Posterior cingulate gyrus (tissue), 11 donors: ENCODE measurements around the gene EVL.

ENCODE experiments used
- DNase-seq, 10 donors: peaks; one replicate each; pipeline versions ENCODE4 v3.0.0 to v3.0.0-alpha.2; 2020 to 2021; ENCODE audit warnings: mixed read lengths in 3 of 10
- intact Hi-C: fragments of 100-400 bp; cut with DNase I; formaldehyde crosslinking; loops from one replicate; pipeline ENCODE4 v1.15.1; 2023

EVL gene

DNA sequence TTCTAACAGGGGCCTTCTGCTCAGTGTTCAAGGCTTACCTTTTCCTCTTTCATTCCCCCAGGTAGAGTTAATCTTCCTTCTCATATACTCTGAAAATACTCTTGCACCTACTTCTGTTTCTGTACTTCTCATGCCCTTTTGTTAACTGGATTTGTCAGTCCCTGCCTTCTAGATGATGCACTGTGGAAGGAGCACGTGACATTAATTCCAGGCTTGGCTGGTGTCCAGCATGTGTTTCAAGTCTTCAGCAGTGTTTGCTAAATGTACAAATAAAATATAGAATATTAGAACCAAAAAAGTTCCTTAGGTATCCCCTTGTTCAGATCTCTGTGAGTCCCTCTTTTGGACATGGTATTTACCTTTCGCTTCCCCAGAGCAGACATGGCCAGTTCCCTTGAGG is 27.9 kb upstream of the EVL start:
- no peak for DNase-seq
- intact Hi-C loops = no loop called here

DNA sequence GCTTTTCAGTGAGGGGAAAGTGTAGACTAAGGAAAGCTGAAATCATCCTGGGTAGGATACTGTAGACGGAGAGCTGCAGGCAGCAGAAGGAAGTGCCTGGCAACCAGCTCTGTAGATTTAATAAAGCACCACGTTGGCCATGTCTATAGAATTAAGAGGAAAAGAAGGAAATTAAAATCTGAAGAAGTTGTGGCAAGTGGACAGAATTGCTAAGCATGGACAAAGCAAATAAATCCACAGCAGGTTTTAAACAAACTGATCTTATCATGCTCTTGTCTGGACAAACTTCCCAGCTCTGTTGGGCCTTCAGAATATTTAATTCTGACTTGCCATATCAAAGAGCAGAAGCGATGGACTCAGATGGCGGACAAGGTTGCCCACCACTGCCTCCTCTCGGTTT is 27.2 kb upstream of the EVL start:
- intact Hi-C loops = no loop called here
- no peak for DNase-seq

DNA sequence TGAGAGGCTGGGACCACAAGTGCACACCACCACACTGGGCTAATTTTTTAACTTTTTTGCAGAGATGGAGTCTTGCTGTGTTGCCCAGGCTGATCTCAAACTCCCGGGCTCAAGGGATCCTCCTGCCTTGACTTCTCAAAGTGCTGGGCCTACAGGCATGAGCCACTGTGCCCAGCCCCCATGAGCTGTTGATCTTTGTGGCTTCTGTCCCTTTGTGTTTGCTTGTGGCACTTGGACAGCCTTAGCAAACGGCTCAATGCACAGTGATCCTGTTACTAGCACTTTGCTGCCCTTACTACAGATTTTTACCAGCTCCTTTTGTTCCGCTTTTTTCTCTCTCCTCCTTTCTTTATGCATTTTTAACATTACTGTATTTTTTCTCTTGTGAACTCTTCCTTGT is 25.3 kb upstream of the EVL start:
- intact Hi-C loops = no loop called here
- DNase-seq = no peak

DNA sequence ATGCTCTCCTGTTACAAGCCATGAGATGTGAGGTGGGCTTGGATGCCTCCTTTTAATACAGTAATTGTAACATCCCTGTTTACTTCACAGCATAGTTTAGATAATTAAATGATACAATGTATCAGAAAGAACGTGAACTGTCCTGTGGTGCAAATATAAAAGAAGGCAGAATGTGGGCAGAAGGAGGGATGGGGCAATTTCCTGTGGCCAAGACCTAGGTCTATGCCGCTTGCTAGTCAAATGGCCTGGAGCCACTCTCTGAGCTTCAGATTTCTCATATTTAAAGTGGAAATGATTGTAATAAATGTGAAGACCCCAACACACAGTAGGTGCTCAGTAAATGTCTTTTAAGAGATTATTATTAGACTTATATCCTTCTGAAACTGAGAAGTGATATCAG is 24.0 kb upstream of the EVL start:
- intact Hi-C loops = no loop called here
- DNase-seq = no peak

DNA sequence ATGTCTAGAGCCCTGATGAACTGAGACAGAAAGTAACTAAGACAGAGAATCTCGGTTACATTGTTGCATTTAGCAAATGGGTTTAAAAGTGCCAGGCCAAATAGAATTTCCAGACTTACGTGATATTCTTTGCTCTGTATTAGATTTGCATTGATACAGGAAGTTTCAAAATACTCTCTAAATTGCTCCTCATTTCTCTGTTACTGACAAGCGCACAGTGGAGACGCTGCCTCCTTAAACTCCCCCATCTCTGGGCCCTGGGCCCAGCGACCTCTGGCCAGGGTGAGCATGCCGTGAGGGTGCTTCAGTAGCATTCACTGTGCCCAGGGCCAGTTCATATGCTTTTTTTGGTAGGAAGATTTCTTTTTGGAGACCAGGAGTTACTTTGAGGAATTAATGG is 22.9 kb upstream of the EVL start:
- intact Hi-C loops = no loop called here

DNA sequence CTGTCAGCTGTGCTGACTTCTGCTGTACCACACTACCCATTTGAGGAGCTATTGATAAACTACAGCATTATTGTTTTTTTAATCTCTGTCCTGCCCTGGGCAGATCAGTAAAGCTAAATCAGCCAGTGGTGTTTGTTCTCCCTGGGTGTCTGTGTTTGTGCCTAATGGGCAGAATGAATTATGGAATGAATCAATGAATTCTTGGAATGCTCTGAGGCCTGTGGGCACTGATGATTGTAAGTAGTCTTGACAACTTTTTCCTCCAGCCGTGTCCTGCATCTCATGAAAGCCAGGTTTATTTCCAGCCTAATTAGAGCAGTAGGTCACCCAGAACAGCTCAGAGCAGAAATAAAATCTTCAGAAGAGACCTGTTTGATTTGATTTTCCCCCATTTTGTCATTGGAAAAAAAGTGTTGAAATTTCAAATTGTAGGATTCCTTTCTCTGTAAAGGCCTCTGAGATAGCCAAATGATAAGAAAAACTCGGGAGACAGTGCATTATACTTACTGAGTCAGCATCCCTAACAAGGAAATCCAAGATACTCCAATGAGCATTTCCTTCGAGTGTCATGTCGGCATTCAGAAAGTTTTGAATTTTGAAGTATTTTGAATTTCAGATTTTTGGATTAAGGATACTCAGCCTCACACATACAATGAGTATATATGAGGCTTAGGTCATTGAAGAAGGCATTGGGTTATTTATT is 19.4 kb upstream of the EVL start:
- intact Hi-C loops = no loop called here

More for the DNA sequence above, 22.9 kb upstream of the EVL start:
- no peak for DNase-seq

DNA sequence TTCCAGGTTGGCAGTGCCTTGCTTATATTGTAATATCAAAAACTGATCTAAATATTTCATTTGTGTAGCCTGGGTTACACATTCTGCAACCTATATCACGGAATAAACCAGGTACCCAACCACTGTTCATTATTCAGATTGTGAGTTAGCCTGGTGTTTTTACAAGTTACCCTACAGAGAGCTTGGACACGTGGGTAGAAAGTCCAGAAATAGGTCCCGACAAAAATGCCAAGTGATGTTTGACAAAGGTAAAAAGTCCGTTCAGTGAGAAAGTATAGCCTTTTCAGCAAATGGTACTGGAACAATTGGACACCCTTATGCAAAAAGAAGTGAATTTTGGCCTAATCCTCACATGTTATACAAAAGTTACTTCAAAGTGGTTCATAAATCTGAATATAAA is 17.6 kb upstream of the EVL start:
- intact Hi-C loops = no loop called here
- DNase-seq = no peak

More for the DNA sequence above, 19.4 kb upstream of the EVL start:
- DNase-seq = no peak

DNA sequence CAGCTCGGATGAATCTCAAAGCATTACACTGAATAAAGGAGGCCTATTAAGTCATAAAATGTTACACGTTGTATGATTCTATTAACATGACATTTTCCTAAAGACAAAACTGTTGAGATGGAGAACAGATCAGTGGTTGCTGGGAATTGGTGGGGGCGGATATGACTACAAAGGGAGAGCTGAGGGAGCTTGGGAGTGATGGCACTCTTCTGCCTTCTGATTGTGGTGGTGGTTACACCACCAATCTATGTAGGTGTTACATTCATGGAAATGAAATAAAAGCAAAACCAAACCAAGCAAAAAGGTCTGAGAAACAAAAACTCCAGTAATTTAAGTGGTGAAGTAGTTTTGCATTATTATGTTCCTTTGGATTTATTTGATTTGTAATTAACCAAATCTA is 16.4 kb upstream of the EVL start:
- intact Hi-C loops = no loop called here
- DNase-seq = no peak

DNA sequence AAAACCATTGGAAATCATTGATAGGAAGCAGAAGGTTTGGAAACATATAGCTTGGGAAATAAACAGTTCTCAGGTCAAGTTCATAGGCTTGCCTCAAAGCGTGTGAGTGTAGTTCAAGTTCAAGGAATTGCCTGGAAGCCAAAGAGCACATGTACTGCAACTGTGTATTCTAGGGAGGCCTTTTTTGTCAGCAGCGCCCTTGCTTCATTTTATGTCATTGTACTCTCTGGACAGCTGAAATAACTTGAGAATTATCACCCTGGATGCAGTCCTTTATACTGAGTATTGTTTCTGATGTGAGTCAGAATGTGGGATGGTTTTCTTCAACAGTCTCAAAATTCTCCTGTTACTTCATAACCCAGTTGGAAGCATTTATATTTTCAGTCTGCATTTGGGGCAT is 16.0 kb upstream of the EVL start:
- DNase-seq = no peak
- intact Hi-C loops = no loop called here

DNA sequence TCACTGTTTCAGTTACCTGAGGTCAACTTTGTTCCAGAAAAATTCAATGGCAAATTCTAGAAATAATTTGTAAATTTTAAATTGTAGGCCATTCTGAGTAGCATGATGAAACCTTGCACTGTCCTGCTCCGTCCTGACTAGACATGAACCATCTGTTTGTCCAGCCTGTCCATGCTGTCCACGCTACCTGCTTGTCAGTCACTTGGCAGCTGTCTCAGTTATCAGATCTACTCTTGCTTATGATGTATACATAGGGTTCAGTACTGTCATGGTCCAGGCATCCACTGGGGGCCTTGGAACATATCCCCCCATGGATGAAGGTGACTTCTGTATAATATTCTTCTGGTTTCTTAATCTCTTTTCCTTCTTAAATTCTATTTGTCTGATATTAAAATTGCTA is 14.1 kb upstream of the EVL start:
- intact Hi-C loops = no loop called here
- no peak for DNase-seq

DNA sequence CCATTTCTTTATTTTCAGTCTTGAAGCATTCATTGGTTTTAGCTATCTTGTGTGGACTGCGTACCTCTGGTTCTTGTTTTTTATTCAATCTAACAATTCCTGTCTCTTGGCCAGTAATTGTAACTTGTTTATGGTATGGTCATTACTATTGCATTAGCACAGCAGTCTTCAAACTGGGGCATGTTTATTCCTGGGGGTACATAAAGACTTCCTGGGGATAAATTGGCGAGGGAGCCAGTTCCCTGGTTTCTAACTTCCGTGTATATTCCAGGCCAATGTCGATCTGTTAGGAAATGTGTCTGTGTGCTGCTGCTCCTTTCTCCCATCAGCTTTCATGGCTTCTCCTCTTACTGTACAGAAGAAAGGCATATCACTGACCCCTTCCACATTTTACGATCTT is 13.7 kb upstream of the EVL start:
- intact Hi-C loops = no loop called here
- no peak for DNase-seq

DNA sequence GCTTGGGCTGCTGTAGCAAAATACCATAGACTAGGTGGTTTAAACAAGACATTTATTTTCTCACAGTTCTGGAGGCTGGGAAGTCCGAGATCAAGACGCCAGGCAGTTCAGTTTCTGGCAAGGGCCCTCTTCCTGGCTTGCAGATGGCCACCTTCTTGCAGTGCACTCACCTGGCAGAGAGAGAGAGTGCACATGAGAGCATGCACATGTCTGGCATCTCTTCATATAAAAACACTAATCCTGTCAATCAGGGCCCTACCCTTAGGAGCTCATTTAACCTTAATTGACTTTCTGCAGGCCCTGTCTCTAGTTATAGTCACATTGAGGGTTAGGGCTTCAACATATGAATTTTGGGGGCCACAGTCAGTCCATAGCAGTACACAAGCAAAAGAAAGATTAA is 12.4 kb upstream of the EVL start:
- no peak for DNase-seq
- intact Hi-C loops = no loop called here

DNA sequence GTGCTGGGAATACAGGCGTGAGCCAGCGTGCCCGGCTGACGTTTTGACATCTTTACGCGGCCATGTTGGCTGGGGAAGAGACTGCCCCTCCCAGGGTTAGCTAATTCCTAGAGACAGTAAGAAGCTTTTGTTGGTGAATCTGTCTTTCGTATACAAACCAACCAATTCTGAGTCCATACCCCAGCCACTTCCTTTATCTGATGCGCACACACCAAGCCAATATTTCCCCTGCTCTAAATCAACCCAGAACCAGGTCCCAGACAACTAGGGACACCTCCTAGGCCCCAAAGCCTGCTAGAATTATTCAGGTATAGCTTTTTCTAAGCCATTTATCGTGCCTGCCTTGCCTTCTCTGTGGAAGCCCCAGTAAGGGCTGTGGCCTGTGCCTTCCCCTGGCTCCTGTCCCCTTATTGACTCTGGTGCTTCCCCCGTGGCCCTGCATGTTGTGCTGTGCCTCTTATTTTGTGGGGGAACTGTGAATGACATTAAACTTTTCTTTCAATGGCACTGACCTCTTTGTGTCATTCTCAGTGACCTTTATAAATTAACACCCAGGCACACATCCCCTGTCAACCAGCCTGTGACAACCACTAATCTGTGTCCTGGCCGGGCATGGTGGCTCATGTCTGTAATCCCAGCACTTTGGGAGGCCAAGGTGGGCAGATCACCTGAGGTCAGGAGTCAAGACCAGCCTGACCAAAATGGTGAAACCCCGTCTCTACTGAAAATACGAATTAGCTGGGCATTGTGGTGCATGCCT is 10.7 kb upstream of the EVL start:
- no peak for DNase-seq
- intact Hi-C loops = no loop called here

DNA sequence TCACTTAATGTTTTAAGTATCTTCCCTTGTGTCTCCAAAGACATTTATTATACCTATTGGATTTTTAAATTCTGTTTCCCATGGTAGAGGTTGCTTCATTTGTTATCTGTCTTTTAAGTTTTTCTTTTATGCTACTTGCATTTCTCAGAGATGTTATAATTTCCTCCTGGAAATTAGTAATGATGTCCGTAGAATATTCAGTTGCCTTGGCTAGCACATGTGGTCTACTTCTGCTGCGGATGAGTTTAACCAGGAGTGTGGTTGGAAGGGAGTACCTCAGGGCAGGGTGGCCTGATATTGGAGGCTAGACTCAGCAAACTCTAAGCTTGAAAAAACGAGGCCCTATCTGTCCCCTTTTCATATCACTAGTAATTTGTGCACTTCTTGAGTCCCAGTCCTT is 8.8 kb upstream of the EVL start:
- intact Hi-C loops = no loop called here
- no peak for DNase-seq

DNA sequence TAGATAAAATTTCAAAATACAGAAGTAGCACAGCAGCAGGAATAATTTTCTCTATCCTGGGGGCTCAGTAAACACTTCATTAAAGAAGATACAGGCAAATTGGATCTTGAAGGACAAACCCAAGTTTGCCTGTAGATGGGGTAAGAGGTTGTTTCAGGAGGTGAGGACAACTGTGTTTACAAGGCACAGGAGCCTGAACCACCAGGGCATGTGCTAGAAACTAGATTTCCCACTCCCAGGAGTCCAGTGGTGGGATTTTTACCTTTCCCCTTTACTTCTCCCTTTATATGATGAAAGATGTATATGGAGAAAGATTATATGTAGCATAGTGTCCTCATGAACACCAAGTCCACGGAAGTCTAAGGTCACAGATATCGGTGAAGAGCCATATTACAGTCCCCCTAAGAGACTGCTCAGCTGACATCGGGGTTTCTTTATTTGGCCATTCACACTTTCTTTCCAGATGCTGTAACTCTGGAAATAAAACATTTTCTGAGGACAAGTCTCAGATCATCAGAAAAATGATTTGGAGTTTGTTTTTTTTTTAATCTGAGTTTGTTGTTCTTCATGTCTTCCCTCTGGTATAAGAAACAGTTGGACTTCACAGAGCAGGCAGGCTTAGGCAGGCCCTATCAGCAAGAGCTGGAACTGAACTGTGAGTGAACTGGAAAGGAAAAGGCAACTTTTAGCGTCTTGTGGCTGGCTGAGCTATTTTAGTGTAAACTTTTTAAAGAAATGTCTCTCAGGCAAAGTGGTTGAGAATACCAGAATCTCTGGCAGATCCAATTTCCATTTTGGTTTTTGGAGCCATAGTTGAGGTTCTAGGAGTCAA is 8.0 kb upstream of the EVL start:
- DNase-seq = no peak
- intact Hi-C loops = no loop called here

DNA sequence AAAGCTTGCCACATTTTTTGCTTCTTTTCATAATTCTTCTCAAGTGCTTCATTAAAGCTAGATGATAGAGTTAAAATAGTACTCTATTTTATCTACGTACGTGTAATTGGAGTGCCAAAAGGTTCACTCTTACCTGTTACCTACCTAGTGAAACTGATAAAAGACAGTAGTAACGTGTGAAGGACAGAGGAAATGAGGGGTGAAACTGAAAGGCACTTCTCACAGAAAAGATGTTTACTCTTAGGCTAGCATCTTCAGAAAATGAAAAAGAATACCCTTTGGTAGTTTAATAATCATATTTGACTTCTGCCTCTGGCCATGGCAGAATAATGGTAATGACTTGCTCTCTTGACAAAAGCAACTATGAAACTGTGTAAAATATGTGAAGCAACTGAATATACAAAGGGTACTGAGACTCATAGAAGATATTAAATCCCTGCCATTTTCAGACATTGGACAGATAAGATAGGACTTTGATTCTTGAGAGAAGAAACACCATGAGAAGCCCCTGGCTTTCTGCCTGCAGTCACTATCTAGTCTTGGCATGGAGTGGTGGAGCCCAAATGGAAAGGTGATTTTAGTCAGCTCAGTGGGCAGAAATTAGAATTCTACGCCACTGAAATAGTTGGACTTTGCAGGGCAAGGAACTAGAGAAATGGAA is 6.3 kb upstream of the EVL start:
- intact Hi-C loops = no loop called here
- no peak for DNase-seq

DNA sequence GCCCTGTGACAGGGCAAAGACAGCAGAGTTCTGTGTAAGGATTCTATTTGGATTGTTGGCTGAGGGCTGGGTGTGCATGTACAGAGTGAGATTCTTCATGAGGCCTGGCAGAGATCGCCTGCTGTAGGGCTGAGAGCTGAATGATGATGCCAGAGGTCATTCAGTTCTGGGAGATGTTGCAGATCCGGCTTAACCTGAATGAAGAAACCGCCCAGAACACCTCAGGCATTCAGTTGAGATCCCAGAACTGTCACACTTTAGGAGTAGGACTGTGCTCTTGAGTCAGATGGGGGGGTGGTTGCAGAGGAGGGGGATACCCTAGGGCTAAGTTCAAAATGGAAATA is 5.8 kb upstream of the EVL start:
- intact Hi-C loops = no loop called here
- no peak for DNase-seq

DNA sequence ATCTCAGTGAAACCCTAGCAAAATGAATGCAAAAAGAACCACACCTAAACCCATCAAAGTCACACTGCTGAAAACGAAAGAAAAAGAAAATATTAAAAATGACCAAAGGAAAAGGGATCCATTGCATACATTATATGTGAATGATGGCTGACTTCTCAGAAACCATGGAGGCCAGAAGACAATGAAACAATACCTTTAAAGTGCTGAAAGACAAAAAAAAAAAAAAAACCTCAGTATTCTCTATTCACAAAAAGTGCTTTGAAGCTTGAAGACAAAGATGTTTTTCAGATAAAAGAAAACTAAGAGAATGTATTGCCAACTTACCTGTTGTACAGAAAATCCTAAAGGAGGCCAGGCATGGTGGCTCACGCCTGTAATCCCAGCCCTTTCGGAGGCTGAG is 4.5 kb upstream of the EVL start:
- no peak for DNase-seq
- intact Hi-C loops = no loop called here

DNA sequence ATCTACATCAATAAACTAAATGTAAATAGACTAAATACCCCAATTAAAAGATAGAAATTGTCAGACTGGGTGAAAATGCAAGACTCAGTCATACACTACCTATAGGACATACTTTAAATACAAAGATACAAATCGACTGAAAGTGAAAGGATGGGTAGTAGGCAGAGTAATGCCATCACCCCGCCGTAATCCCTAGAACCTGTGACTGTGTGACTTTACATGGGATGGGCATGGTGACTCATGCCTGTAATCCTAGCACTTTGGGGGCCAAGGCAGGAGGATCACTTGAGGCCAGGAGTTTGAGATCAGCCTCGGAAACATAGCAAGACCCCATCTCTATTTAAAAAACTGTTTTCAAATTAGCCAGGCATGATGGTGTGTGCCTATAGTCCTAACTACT is 2.6 kb upstream of the EVL start:
- intact Hi-C loops = no loop called here

DNA sequence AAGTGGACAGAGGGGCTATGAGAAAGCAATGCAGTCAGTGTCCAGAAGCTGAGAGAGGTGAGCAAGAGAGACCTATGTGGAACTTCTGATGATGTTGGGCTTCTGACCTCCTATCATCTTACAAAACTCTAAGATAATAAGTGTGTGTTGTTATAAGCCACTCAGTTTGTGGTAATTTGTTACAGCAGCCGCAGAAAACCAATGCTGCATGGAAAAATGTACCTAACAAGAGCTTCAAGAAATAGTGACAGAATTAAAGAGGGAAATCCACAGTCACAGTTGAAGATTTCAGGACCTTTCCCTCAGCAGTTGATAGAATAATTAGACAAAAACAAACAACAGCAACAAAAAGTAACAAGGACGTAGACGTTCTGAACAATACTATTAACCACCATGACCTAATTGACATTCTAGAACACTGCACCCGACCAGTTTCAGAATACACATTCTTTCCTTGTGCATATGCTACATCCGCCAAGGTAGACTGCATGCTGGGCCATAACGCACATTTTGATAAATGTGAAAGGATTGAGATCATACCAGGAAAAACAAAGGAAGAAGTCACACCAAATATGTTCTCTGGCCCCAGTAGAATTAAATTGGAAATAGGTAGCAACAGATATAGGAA is 1.8 kb upstream of the EVL start:
- intact Hi-C loops = no loop called here
- no peak for DNase-seq

More for the DNA sequence above, 2.6 kb upstream of the EVL start:
- DNase-seq = no peak
